RWPE1 (cell line): ENCODE measurements around the gene CMIP.
A peak's percentile ranks its signal among the peaks of the same experiment; 100 is the strongest.

ENCODE experiments used
- CTCF ChIA-PET: fragments of 350-600 bp; sonication (Branson Sonifier 250); formaldehyde crosslinking; extraction: SDS; loops from one replicate; lab custom pipeline; 2021; lab: Yijun Ruan, JAX
- POLR2A ChIA-PET: fragments of 400-600 bp; formaldehyde crosslinking; extraction: SDS; loops from one replicate; lab custom pipeline; 2020; ENCODE audit warnings: antibody characterized with exemption; ENCODE audit not compliant: low non-redundant PET; lab: Yijun Ruan, JAX
- DNase-seq: peaks from one replicate; pipeline ENCODE4 v3.0.0; 2012; ENCODE audit warnings: low spot score
- H3K27ac ChIP-seq: fragments of 450-650 bp; 2 replicates; pipeline ENCODE4 v1.5.1; 2017
- CTCF ChIP-seq: fragments of 450-650 bp; conservative IDR thresholded peaks from 2 replicates; pipeline ENCODE4 v1.5.1; 2017; ENCODE audit warnings: low read depth, mild to moderate bottlenecking

CMIP gene

DNA sequence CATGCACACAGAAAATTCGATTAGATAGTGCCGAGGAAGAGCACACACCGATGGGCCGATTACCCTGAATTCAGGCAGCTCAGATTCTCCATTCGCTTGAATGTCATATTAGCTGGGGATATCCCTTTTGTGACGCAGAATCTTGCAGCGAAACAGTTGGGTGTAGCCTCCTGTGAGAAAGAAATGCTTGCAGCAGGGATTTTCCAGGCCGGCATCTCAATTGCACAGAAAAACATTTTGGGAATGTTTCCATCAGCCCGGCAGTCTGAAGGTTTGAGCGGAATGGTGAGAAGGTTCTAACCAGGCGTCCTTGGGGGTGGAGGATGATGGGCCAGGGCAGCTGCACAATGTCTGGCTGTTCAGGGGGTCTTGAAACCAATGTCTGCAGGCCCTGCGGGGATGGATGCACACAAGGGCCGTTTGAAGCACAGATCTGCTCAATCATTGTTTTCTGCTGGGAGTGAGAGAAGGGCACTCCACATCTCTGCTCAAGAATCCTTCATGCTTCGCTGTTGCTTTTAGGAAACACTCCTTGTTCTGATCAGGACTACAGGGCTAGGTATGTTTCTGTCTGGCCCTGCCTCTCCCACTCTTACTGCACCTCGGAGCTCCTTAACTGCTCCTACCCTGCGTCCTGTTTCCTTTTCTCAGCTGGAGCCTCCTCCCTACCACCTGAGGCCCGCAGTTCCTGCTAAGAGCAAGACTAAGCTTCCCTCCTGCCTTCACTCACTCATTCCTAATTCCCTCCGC lies 94.6 kb downstream of the CMIP start:
- H3K27ac ChIP-seq: peak overlapping the region; percentile 40
- no peak for TF ChIP-seq CTCF
- ChIA-PET CTCF (interaction anchor here (0.6 kb wide), 1 partner anchor 118 kb away, joined by 3 read pairs; no protein-coding TSS in a partner anchor), POLR2A (no interaction called here)
- DNase-seq: no peak

- POLR2A ChIA-PET: no interaction called here
These were observed 95.3 kb downstream of the CMIP start for GRCh38 chr16:81539759-81540472.

GRCh38 chr16:81541314-81541713 lies 96.7 kb downstream of the CMIP start:
- CTCF ChIA-PET: no interaction called here
- POLR2A ChIA-PET: no interaction called here
- no peak for TF ChIP-seq CTCF
- H3K27ac ChIP-seq: no peak overlapping the region
- DNase-seq: no peak

More at GRCh38 chr16:81539759-81540472, 95.3 kb downstream of the CMIP start:
- no peak for DNase-seq
- no peak for TF ChIP-seq CTCF
- CTCF ChIA-PET: interaction anchor here (0.7 kb wide), 1 partner anchor 106 kb away, joined by 3 read pairs; no protein-coding TSS in a partner anchor
- peak overlapping the region; percentile 40 for H3K27ac ChIP-seq

GRCh38 chr16:81542609-81543570 lies 98.3 kb downstream of the CMIP start:
- H3K27ac ChIP-seq: peak overlapping the region; percentile 34
- ChIA-PET POLR2A (no interaction called here), CTCF (no interaction called here)
- DNase-seq: no peak
- no peak for TF ChIP-seq CTCF

- CTCF ChIA-PET: no interaction called here
- TF ChIP-seq CTCF: no peak
- H3K27ac ChIP-seq: peak overlapping the region; percentile 34
- POLR2A ChIA-PET: no interaction called here
- no peak for DNase-seq
These were observed 99.0 kb downstream of the CMIP start for GRCh38 chr16:81543571-81543970.

DNA sequence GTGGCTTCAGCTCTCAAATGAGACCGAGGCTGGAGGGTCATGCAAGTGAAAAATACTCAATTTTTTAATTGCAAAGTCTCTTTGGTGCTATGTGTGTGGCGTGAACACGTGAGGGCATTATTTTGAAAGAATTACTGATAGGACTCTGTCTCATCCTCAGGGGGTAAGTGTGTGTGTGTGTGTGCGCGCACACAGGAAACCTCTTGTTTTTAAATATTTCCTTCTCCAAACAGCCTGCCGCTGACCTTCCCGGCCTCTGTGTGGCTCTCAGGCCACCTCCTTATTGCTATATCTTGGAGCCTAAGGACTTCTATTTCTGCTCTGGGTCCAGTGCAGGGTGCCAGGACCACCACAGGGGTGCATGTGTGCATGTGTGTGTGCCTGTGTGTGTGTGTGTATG lies 99.7 kb downstream of the CMIP start:
- H3K27ac ChIP-seq: no peak overlapping the region
- ChIA-PET POLR2A (no interaction called here), CTCF (no interaction called here)
- DNase-seq: no peak
- no peak for TF ChIP-seq CTCF
